Tibial nerve (tissue), 3 donors: ENCODE measurements around the gene ARHGAP15.

Experiments used
- POLR2A ChIP-seq, 2 donors: fragments of 450-650 bp; IDR thresholded peaks; one replicate each; pipeline ENCODE4 v1.6.1; 2017; ENCODE audit warnings: antibody characterized with exemption in 2 of 2, mild to moderate bottlenecking in 2 of 2, moderate library complexity in 2 of 2
- TF ChIP-seq, protein P1 (sequence below), 5 experiments: fragments of 200-600 bp in 3 of 5; fragments of 450-650 bp in 2 of 5; sonication (generic) in 3 of 5; IDR thresholded peaks; one replicate each; pipeline ENCODE4 v1.5.1; 2016 to 2019; ENCODE audit warnings: antibody characterized with exemption in 5 of 5, mild to moderate bottlenecking in 3 of 5, moderate library complexity in 2 of 5

DNA sequence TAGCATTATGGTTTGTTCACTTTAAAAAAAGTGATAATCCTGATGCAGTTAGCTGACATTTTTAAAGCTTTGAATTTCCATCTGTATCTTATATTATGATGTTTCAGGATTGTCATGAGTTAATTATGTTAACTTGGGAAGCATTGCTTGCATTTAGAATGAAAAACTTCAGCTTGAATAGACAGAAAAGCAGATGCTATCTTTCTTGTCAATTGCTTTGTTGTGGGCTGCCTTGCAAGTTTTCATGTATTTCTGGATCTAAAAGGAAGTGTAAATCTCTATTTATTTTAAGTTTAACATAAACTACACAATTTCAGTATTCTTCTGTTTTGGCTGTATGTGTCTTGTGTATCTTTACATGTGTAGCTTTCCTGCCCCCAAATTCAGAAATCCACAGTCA is 479.5 kb downstream of the ARHGAP15 start:
- no peak for TF ChIP-seq POLR2A (IDR thresholded peaks at IDR 0.05)
- TF ChIP-seq, protein P1, sequence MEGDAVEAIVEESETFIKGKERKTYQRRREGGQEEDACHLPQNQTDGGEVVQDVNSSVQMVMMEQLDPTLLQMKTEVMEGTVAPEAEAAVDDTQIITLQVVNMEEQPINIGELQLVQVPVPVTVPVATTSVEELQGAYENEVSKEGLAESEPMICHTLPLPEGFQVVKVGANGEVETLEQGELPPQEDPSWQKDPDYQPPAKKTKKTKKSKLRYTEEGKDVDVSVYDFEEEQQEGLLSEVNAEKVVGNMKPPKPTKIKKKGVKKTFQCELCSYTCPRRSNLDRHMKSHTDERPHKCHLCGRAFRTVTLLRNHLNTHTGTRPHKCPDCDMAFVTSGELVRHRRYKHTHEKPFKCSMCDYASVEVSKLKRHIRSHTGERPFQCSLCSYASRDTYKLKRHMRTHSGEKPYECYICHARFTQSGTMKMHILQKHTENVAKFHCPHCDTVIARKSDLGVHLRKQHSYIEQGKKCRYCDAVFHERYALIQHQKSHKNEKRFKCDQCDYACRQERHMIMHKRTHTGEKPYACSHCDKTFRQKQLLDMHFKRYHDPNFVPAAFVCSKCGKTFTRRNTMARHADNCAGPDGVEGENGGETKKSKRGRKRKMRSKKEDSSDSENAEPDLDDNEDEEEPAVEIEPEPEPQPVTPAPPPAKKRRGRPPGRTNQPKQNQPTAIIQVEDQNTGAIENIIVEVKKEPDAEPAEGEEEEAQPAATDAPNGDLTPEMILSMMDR (IDR thresholded peaks at IDR 0.05): no peak
